Activated CD8-positive, alpha-beta memory T cell treated with anti-CD3 and anti-CD28 coated beads, Interleukin-2, amount 50 U/mL, for 24 hours (primary cell): ENCODE data around the gene LDB1.

Source experiments
- DNase-seq: peaks from one replicate; pipeline ENCODE4 v3.0.0-alpha.2; 2020; ENCODE audit errors: extremely low read depth

Gene LDB1

GRCh38 chr10:102064503-102064867, 55.7 kb downstream of the LDB1 start:
- DNase-seq: no peak

- DNase-seq: no peak
These were observed 60.2 kb downstream of the LDB1 start for GRCh38 chr10:102059987-102060386.
